H9 (cell line): ENCODE measurements around the gene TRIM9. TPM values are rescaled to one million over a fixed set of nuclear protein-coding genes. Genes with fewer than 3 reads are reported as not detected.
"Not testable (repeated sequence)": the region's sequence is repeated elsewhere in the genome, so short reads cannot be mapped to it uniquely, and the experiment has no call there.

ENCODE experiments used
- DNase-seq: peaks from one replicate; pipeline ENCODE4 v3.0.0-alpha.2; 2017
- H2AFZ ChIP-seq: one replicate; pipeline ENCODE4 v1.6.1; 2013; ENCODE audit warnings: mild to moderate bottlenecking, low read length, control low read depth, moderate library complexity
- H2AK5ac ChIP-seq: 2 replicates; pipeline ENCODE4 v1.6.1; 2013; ENCODE audit warnings: low read length, control low read depth, mixed read lengths; ENCODE audit not compliant: insufficient read length
- H2BK120ac ChIP-seq: one replicate; pipeline ENCODE4 v1.6.1; 2013; ENCODE audit warnings: low read depth, mild to moderate bottlenecking, low read length, control low read depth, inconsistent platforms; ENCODE audit not compliant: poor library complexity, severe bottlenecking
- H2BK12ac ChIP-seq: 2 replicates; pipeline ENCODE4 v1.6.1; 2013; ENCODE audit warnings: low read length, control low read depth, mixed read lengths, low read depth; ENCODE audit not compliant: insufficient read length
- H2BK15ac ChIP-seq: 2 replicates; pipeline ENCODE4 v1.6.1; 2013; ENCODE audit warnings: low read depth, low read length, control low read depth
- H2BK20ac ChIP-seq: one replicate; pipeline ENCODE4 v1.6.1; 2013; ENCODE audit warnings: low read depth, mild to moderate bottlenecking, low read length, control low read depth, inconsistent platforms; ENCODE audit not compliant: poor library complexity, severe bottlenecking
- H2BK5ac ChIP-seq: 2 replicates; pipeline ENCODE4 v1.6.1; 2013; ENCODE audit warnings: low read length, control low read depth, mixed read lengths; ENCODE audit not compliant: insufficient read length
- H3K14ac ChIP-seq: 2 replicates; pipeline ENCODE4 v1.6.1; 2013; ENCODE audit warnings: low read length, control low read depth; ENCODE audit not compliant: insufficient read depth
- H3K18ac ChIP-seq: 2 replicates; pipeline ENCODE4 v1.6.1; 2013; ENCODE audit warnings: low read depth, mild to moderate bottlenecking, mixed read lengths, low read length, control low read depth; ENCODE audit not compliant: insufficient read length
- H3K23ac ChIP-seq: 2 replicates; pipeline ENCODE4 v1.6.1; 2013; ENCODE audit warnings: low read length, control low read depth, mixed read lengths, low read depth; ENCODE audit not compliant: insufficient read length
- H3K23me2 ChIP-seq: 2 replicates; pipeline ENCODE4 v1.6.1; 2013; ENCODE audit warnings: low read depth, mild to moderate bottlenecking, mixed read lengths, low read length, control low read depth; ENCODE audit not compliant: insufficient read length, poor library complexity, severe bottlenecking
- H3K27ac ChIP-seq: 2 replicates; pipeline ENCODE4 v1.5.1; 2013; ENCODE audit warnings: low read length, control low read depth, mixed read lengths, low read depth; ENCODE audit not compliant: insufficient read length
- H3K27me3 ChIP-seq: 2 replicates; pipeline ENCODE4 v1.6.1; 2013; ENCODE audit warnings: low read length, control low read depth, inconsistent platforms; ENCODE audit not compliant: insufficient read depth
- H3K4ac ChIP-seq: 2 replicates; pipeline ENCODE4 v1.6.1; 2013; ENCODE audit warnings: low read depth, mild to moderate bottlenecking, control low read depth, inconsistent platforms, low read length, moderate library complexity
- H3K4me1 ChIP-seq: 2 replicates; pipeline ENCODE4 v1.6.1; 2013; ENCODE audit warnings: low read length, control low read depth, inconsistent platforms; ENCODE audit not compliant: insufficient read depth
- H3K4me2 ChIP-seq: 2 replicates; pipeline ENCODE4 v1.6.1; 2013; ENCODE audit warnings: low read length, control low read depth, mixed read lengths; ENCODE audit not compliant: insufficient read length, insufficient read depth
- H3K56ac ChIP-seq: 2 replicates; pipeline ENCODE4 v1.6.1; 2013; ENCODE audit warnings: low read depth, mild to moderate bottlenecking, mixed read lengths, low read length, control low read depth; ENCODE audit not compliant: insufficient read length
- H3K79me1 ChIP-seq: 2 replicates; pipeline ENCODE4 v1.6.1; 2013; ENCODE audit warnings: low read depth, mild to moderate bottlenecking, moderate library complexity, low read length, control low read depth, inconsistent platforms; ENCODE audit not compliant: insufficient read depth, poor library complexity, severe bottlenecking
- H3K79me2 ChIP-seq: 2 replicates; pipeline ENCODE4 v1.6.1; 2013; ENCODE audit warnings: low read length, control low read depth, inconsistent platforms; ENCODE audit not compliant: insufficient read depth
- H3K9ac ChIP-seq: 2 replicates; pipeline ENCODE4 v1.6.1; 2013; ENCODE audit warnings: low read length, control low read depth, mixed read lengths; ENCODE audit not compliant: insufficient read length; ENCODE audit errors: extremely low read depth
- H3K9me3 ChIP-seq: one replicate; pipeline ENCODE4 v1.6.1; 2013; ENCODE audit warnings: low read depth, low read length, inconsistent platforms; ENCODE audit not compliant: control insufficient read depth
- H3T11ph ChIP-seq: one replicate; pipeline ENCODE4 v1.6.1; 2013; ENCODE audit warnings: mild to moderate bottlenecking, low read length, control low read depth, inconsistent platforms
- H4K20me1 ChIP-seq: one replicate; pipeline ENCODE4 v1.6.1; 2013; ENCODE audit not compliant: control insufficient read depth, insufficient read length, insufficient read depth
- H4K5ac ChIP-seq: 2 replicates; pipeline ENCODE4 v1.6.1; 2013; ENCODE audit warnings: low read depth, mild to moderate bottlenecking, mixed read lengths, low read length, control low read depth; ENCODE audit not compliant: insufficient read length
- H4K8ac ChIP-seq: replicated peaks from 2 replicates; pipeline ENCODE4 v1.6.1; 2013; ENCODE audit warnings: low read length, control low read depth, mixed read lengths, low read depth; ENCODE audit not compliant: insufficient read length
- H4K91ac ChIP-seq: 2 replicates; pipeline ENCODE4 v1.6.1; 2013; ENCODE audit warnings: low read depth, mild to moderate bottlenecking, moderate library complexity, mixed read lengths, low read length, control low read depth; ENCODE audit not compliant: insufficient read length
- H3K27ac Mint-ChIP-seq, 3 experiments: 2 replicates in 2 of 3; 3 replicates in 1 of 3; pipeline ENCODE4 v1.8.0; 2020 to 2021; ENCODE audit warnings: mixed read lengths in 3 of 3, mild to moderate bottlenecking in 1 of 3, moderate library complexity in 1 of 3
- H3K27me3 Mint-ChIP-seq: 2 replicates; pipeline ENCODE4 v1.8.0; 2021; ENCODE audit warnings: low read depth, mild to moderate bottlenecking, moderate library complexity, mixed read lengths
- H3K36me3 Mint-ChIP-seq, 3 experiments: 2 replicates in 2 of 3; 3 replicates in 1 of 3; pipeline ENCODE4 v1.8.0; 2020 to 2021; ENCODE audit warnings: low read depth in 3 of 3, mixed read lengths in 3 of 3; ENCODE audit not compliant: insufficient read depth in 1 of 3
- H3K4me1 Mint-ChIP-seq, 2 experiments: 2 replicates each; pipeline ENCODE4 v1.8.0; 2020; ENCODE audit warnings: mixed read lengths in 2 of 2
- H3K4me3 Mint-ChIP-seq, 2 experiments: 2 replicates in 1 of 2; 3 replicates in 1 of 2; pipeline ENCODE4 v1.8.0; 2020 to 2021; ENCODE audit warnings: mild to moderate bottlenecking in 2 of 2, mixed read lengths in 2 of 2, moderate library complexity in 1 of 2
- H3K9me3 Mint-ChIP-seq, 2 experiments: 2 replicates in 1 of 2; 3 replicates in 1 of 2; pipeline ENCODE4 v1.8.0; 2020; ENCODE audit warnings: mild to moderate bottlenecking in 2 of 2, mixed read lengths in 2 of 2, moderate library complexity in 1 of 2
- CTCF ChIP-seq: fragments of 200-600 bp; sonication (generic); conservative IDR thresholded peaks from 3 replicates; pipeline ENCODE4 v1.8.0; 2021; ENCODE audit warnings: antibody characterized with exemption, mild to moderate bottlenecking
- WGBS: extraction: QIAGEN DNeasy Blood & Tissue Kit; methylation state at CpG from one replicate; pipeline ENCODE4 v1.1.7; 2013; ENCODE audit warnings: missing lambda C conversion rate, low lambda C conversion rate, mixed read lengths; ENCODE audit not compliant: insufficient read length; ENCODE audit errors: extremely low coverage; 5-methylcytosine and 5-hydroxymethylcytosine counted together
- total RNA-seq: library from RNA; stranded (reverse); gene quantifications from 2 replicates; pipeline ENCODE4 v1.2.1, GENCODE V29; 2021

The TRIM9 gene
- total RNA-seq, 1 experiment from 2014 or later, result 0.98 TPM

GRCh38 chr14:50943261-50943942, 151.5 kb downstream of the TRIM9 start:
- Histone ChIP-seq H2BK5ac (no peak overlapping the region), H3K79me2 (no peaks in the 10 kb centered on the region), H2AFZ (no peak overlapping the region), H3K23ac (no peak overlapping the region), H3K79me1 (no peaks in the 10 kb centered on the region), H2BK12ac (no peak overlapping the region), H3K4ac (no peak overlapping the region), H3K56ac (no peak overlapping the region), H4K5ac (no peak overlapping the region), H3K4me1 (no peaks in the 10 kb centered on the region), H3T11ph (no peak overlapping the region), H3K14ac (peak overlapping the region; percentile 21; the same call in 1 of the 2 replicates), H3K9ac (peak overlapping the region; percentile 34), H3K27ac (no peak overlapping the region), H3K27me3 (no peaks in the 10 kb centered on the region), H4K91ac (no peak overlapping the region), H2BK15ac (no peak overlapping the region), H3K18ac (no peak overlapping the region), H3K23me2 (peaks cover 16% of the 10 kb centered on the region), H4K8ac (no peak overlapping the region), H2BK20ac (no peak overlapping the region), H3K4me2 (peak overlapping the region; percentile 63), H4K20me1 (no peaks in the 10 kb centered on the region), H2BK120ac (no peak overlapping the region), H3K9me3 (no peaks in the 10 kb centered on the region), H2AK5ac (no peak overlapping the region)
- WGBS, result no CpG with 5 or more reads among the region's 26 CpGs
- H3K9me3 Mint-ChIP-seq, result no peaks in the 10 kb centered on the region; a peak in 1 of 5 replicates
- TF ChIP-seq CTCF, result no peak
- peaks cover 8 to 12% of the 10 kb centered on the region in 2 experiments for H3K4me1 Mint-ChIP-seq
- H3K4me3 Mint-ChIP-seq, result peak overlapping the region; percentile 85 to 94
- H3K27me3 Mint-ChIP-seq, result peaks cover 9% of the 10 kb centered on the region
- H3K27ac Mint-ChIP-seq, result no peak overlapping the region; a peak in 1 of 7 replicates
- DNase-seq, result peak; percentile 70
- peaks cover 2 to 10% (median 7%) of the 10 kb centered on the region in 3 experiments; a peak in 5 of 7 replicates for H3K36me3 Mint-ChIP-seq

GRCh38 chr14:50941638-50942037, 153.3 kb downstream of the TRIM9 start:
- not testable (repeated sequence) for H3K79me1 ChIP-seq, H2BK120ac ChIP-seq, H3K27me3 Mint-ChIP-seq, H3K4me2 ChIP-seq, H2BK15ac ChIP-seq, H3K4ac ChIP-seq, H3K4me1 ChIP-seq, H4K8ac ChIP-seq, H3K9ac ChIP-seq, H4K20me1 ChIP-seq, H2BK12ac ChIP-seq, H3K9me3 ChIP-seq, H4K91ac ChIP-seq, DNase-seq, H3K27ac Mint-ChIP-seq, H3K4me3 Mint-ChIP-seq, H2AK5ac ChIP-seq, H3K27ac ChIP-seq, H2BK20ac ChIP-seq, H3K18ac ChIP-seq, H2BK5ac ChIP-seq, H3K23ac ChIP-seq, H3K14ac ChIP-seq, H3T11ph ChIP-seq, H3K4me1 Mint-ChIP-seq, H3K79me2 ChIP-seq, H3K27me3 ChIP-seq, H2AFZ ChIP-seq, H3K9me3 Mint-ChIP-seq, H3K56ac ChIP-seq, H4K5ac ChIP-seq
- H3K36me3 Mint-ChIP-seq, result peaks cover 2 to 10% (median 7%) of the 10 kb centered on the region in 3 experiments; a peak in 5 of 7 replicates
- H3K23me2 ChIP-seq, result peaks cover 16% of the 10 kb centered on the region
- no CpG with 5 or more reads among the region's 8 CpGs for WGBS
